Astrocyte of the cerebellum (primary cell): ENCODE measurements around the gene PMEL.

Source experiments
- DNase-seq: peaks from one replicate; pipeline ENCODE4 v3.0.0-alpha.2; 2011; ENCODE audit warnings: low read depth
- H3K4me3 ChIP-seq: 2 replicates; pipeline ENCODE4 v1.5.1; 2011; ENCODE audit warnings: mild to moderate bottlenecking, low read depth, low read length, moderate library complexity
- CTCF ChIP-seq: IDR thresholded peaks from 2 replicates; pipeline ENCODE4 v1.5.1; 2012; ENCODE audit warnings: low read length, low read depth, moderate library complexity, mild to moderate bottlenecking; ENCODE audit errors: missing control alignments
- in situ Hi-C: cut with HindIII; loops from 2 replicates; pipeline ENCODE4 v1.10.0; 2017; ENCODE audit warnings: low sequenced_read_pairs

Gene PMEL

GRCh38 chr12:55942577-55943136 lies 23.2 kb downstream of the PMEL start:
- DNase-seq, result no peak
- H3K4me3 ChIP-seq, result no peak overlapping the region
- in situ Hi-C loops, result no loop called here
- TF ChIP-seq CTCF, result no peak

- H3K4me3 ChIP-seq, result no peak overlapping the region
These were observed 23.8 kb downstream of the PMEL start for GRCh38 chr12:55942055-55942454.

GRCh38 chr12:55940065-55940732 lies 25.6 kb downstream of the PMEL start:
- TF ChIP-seq CTCF, result peak; percentile 95
- peak; percentile 66 for DNase-seq
- in situ Hi-C loops, result no loop called here
- no peak overlapping the region for H3K4me3 ChIP-seq

More at GRCh38 chr12:55942055-55942454, 23.8 kb downstream of the PMEL start:
- TF ChIP-seq CTCF, result no peak
- in situ Hi-C loops, result no loop called here
- DNase-seq, result no peak

- TF ChIP-seq CTCF, result no peak
- no peak for DNase-seq
- in situ Hi-C loops, result no loop called here
- H3K4me3 ChIP-seq, result no peak overlapping the region
These were observed 26.9 kb downstream of the PMEL start for GRCh38 chr12:55938826-55939501.

- DNase-seq, result no peak
- TF ChIP-seq CTCF, result no peak
- in situ Hi-C loops, result no loop called here
- no peak overlapping the region for H3K4me3 ChIP-seq
These were observed 27.9 kb downstream of the PMEL start for GRCh38 chr12:55937981-55938380.

GRCh38 chr12:55935738-55936151 lies 30.1 kb downstream of the PMEL start:
- DNase-seq, result no peak
- no peak overlapping the region for H3K4me3 ChIP-seq
- in situ Hi-C loops, result no loop called here
- TF ChIP-seq CTCF, result no peak
